ENCODE measurements around the gene SKIDA1. TPM values are rescaled to one million over a fixed set of nuclear protein-coding genes. Genes with fewer than 3 reads are reported as not detected.

SKIDA1 gene
- total and polyA plus RNA-seq, 2 experiments from 2014 or later: 1.5 to 3.5 TPM

GRCh38 chr10:21502348-21502740 lies 23.1 kb downstream of the SKIDA1 start:
- H3K27ac Mint-ChIP-seq: no peak overlapping the region
- Histone ChIP-seq H3K27ac (ENCODE audit: low read depth) (no peak overlapping the region), H3K4me2 (peak overlapping the region; percentile 78), H3K79me2 (replicated peaks; ENCODE audit: insufficient read depth) (0 out of 2 replicates have a peak, but pooled peaks cover 4% of the 10 kb centered on the region), H4K20me1 (replicated peaks; ENCODE audit: insufficient read depth) (no peaks in the 10 kb centered on the region), H3K4me1 (ENCODE audit: insufficient read depth) (peaks cover 89% of the 10 kb centered on the region), H3K4me3 (no peak overlapping the region), H3K27me3 (ENCODE audit: insufficient read depth) (peaks cover 96% of the 10 kb centered on the region), H3K36me3 (ENCODE audit: insufficient read depth) (no peaks in the 10 kb centered on the region), H3K9me2 (ENCODE audit: insufficient read depth) (no peaks in the 10 kb centered on the region), H2AFZ (no peak overlapping the region), H3F3A (replicated peaks; ENCODE audit: low read depth) (peaks cover 14% of the 10 kb centered on the region; the same call in 1 of the 2 replicates)
- H3K4me1 Mint-ChIP-seq: peaks cover 88% of the 10 kb centered on the region
- TF ChIP-seq ETS1 (IDR thresholded peaks at IDR 0.05) (no peak), REST (IDR thresholded peaks at IDR 0.05; ENCODE audit: unreplicated experiment) (no peak), ZNF114 (CRISPR knock-in tag; IDR thresholded peaks at IDR 0.05) (no peak), STAT1 (IDR thresholded peaks at IDR 0.05; ENCODE audit: unreplicated experiment) (no peak), EZH2 (IDR thresholded peaks at IDR 0.05; ENCODE audit: low read depth, unreplicated experiment) (no peak), ZNF331 (CRISPR knock-in tag; IDR thresholded peaks at IDR 0.05; ENCODE audit: low read depth) (no peak)
- H3K9me3 Mint-ChIP-seq: no peaks in the 10 kb centered on the region
- no peaks in the 10 kb centered on the region; the same call in 2 of the 3 replicates for H3K36me3 Mint-ChIP-seq (ENCODE audit: low read depth)
- DNase-seq (ENCODE audit: low spot score) (no peak), ATAC-seq (peak; percentile 2; the same call in 1 of the 3 replicates)
- H3K4me3 Mint-ChIP-seq: no peak overlapping the region
- peaks cover 50% of the 10 kb centered on the region for H3K27me3 Mint-ChIP-seq (ENCODE audit: insufficient read depth, low read depth, poor library complexity)

- Mint-ChIP-seq H3K4me3 (no peak overlapping the region; the same call in 2 of the 3 replicates), H3K27me3 (ENCODE audit: insufficient read depth, low read depth, poor library complexity) (peaks cover 48% of the 10 kb centered on the region), H3K9me3 (no peaks in the 10 kb centered on the region), H3K4me1 (peaks cover 83% of the 10 kb centered on the region), H3K27ac (no peak overlapping the region; the same call in 1 of the 2 replicates), H3K36me3 (ENCODE audit: low read depth) (no peaks in the 10 kb centered on the region; the same call in 2 of the 3 replicates)
- H4K20me1 ChIP-seq (replicated peaks; ENCODE audit: insufficient read depth): no peaks in the 10 kb centered on the region
- H3K79me2 ChIP-seq (replicated peaks; ENCODE audit: insufficient read depth): 0 out of 2 replicates have a peak, but pooled peaks cover 4% of the 10 kb centered on the region
- H3K4me3 ChIP-seq: peak overlapping the region; percentile 76; the same call in 1 of the 2 replicates
- H3K36me3 ChIP-seq (ENCODE audit: insufficient read depth): no peaks in the 10 kb centered on the region
- DNase-seq (ENCODE audit: low spot score) (no peak), ATAC-seq (peak; percentile 10)
- TF ChIP-seq EZH2 (IDR thresholded peaks at IDR 0.05; ENCODE audit: low read depth, unreplicated experiment) (no peak), JUNB (IDR thresholded peaks at IDR 0.05; ENCODE audit: unreplicated experiment) (no peak), STAT1 (IDR thresholded peaks at IDR 0.05; ENCODE audit: unreplicated experiment) (no peak), EZH2phosphoT487 (IDR thresholded peaks at IDR 0.05; ENCODE audit: unreplicated experiment) (no peak), ZNF462 (CRISPR knock-in tag; IDR thresholded peaks at IDR 0.05) (no peak)
- peaks cover 91% of the 10 kb centered on the region for H3K27me3 ChIP-seq (ENCODE audit: insufficient read depth)
- peaks cover 84% of the 10 kb centered on the region for H3K4me1 ChIP-seq (ENCODE audit: insufficient read depth)
- no peaks in the 10 kb centered on the region for H3K9me2 ChIP-seq (ENCODE audit: insufficient read depth)
- H3F3A ChIP-seq (replicated peaks; ENCODE audit: low read depth): peaks cover 14% of the 10 kb centered on the region; the same call in 1 of the 2 replicates
- H3K27ac ChIP-seq (ENCODE audit: low read depth): no peak overlapping the region
- no peak overlapping the region for H2AFZ ChIP-seq
- H3K4me2 ChIP-seq: peak overlapping the region; percentile 78
These were observed 23.6 kb downstream of the SKIDA1 start for GRCh38 chr10:21501731-21502347.
